ENCODE measurements around the gene MDFI. TPM values are rescaled to one million over a fixed set of nuclear protein-coding genes. Genes with fewer than 3 reads are reported as not detected.

Gene MDFI
- total and polyA plus RNA-seq, 4 donors: 40.6 to 155 (median 151) TPM

DNA sequence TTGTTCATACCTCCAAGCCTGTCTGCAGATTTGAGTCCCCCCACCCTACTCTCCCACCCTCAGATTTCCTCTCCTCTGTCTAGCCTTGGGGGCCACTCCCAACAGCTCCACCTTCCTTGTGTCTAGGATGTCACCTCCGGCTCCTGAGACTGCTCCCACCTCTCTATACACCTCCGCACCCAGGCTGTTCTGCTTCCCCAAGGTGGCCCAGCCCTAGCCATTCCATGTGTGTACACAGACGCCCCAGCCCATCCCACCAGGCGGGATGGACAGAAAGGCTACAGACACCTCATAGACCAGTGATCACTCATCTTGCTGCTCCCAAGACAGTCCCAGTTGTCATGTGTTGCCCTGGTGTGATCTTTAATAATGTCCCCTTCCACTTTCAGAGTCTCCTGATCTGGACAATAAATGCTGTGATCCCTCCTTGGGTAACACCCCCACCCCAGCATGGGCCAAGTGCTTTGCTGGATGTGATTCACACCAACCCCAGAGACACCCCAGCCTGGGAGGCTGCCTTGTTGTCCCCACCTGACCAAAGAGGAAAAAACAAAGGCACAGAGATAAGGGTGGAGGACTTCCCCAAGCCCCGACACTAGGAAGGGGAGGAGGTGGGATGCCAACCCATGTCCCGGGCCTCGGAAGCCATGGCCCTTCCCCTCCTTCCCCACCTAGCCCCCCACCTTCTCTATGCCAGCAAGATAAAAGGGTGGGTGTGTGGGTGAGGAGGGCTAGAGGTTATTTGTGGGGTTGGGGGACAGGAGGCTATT is 36.1 kb downstream of the MDFI start:
- H3K9me3 ChIP-seq (ENCODE audit: control insufficient read depth, insufficient read depth, low read length): no peaks in the 10 kb centered on the region
- H3K36me3 ChIP-seq (ENCODE audit: control insufficient read depth, insufficient read depth, low read length): no peaks in the 10 kb centered on the region
- H3K27ac ChIP-seq (ENCODE audit: low read depth, low read length): no peak overlapping the region
- peaks cover 2% of the 10 kb centered on the region for H3K27me3 ChIP-seq (ENCODE audit: control insufficient read depth, insufficient read depth, low read length)
- WGBS (ENCODE audit: insufficient coverage): 84% methylated on average over 4 of the region's 7 CpGs
- H3K4me3 ChIP-seq (ENCODE audit: low read depth, low read length): no peak overlapping the region
- no peak for DNase-seq (ENCODE audit: low read depth in 4 of 6, low spot score in 6 of 6)
- peaks cover 24% of the 10 kb centered on the region for H3K4me1 ChIP-seq (ENCODE audit: control insufficient read depth, insufficient read depth, low read length)

DNA sequence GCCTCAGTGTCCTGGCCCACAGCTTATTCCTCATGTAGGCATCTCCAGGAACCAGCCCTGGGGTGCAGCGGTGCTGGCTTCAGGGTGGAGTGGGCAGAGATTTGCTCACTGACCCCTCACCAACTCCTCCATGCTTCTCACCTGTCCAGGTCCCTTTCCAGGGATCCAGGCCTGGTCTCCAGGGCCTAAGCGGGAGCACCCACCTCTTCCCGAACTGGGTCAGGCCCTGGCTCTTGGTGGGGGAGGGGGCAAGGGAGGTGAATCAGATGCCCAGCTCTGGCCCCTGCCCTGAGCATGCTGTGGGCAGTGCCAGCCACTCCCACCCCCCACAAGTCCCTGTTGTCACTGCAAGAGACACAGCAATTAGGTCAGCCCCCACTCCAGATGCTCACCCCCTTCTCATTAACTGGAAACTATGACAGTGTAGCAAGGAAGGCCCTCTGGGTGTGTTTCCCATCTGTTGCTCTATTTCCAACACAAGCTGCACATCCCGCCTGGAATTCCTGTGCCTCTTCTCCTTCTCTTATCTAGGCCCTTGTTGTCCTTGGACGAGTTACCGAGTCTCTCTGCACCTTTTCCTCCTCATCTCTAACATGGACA is 37.0 kb downstream of the MDFI start:
- DNase-seq (ENCODE audit: low read depth in 4 of 6, low spot score in 6 of 6): peak in 2 of 6 donors; percentile 48 to 84
- no peak overlapping the region for H3K27ac ChIP-seq (ENCODE audit: low read depth, low read length)

DNA sequence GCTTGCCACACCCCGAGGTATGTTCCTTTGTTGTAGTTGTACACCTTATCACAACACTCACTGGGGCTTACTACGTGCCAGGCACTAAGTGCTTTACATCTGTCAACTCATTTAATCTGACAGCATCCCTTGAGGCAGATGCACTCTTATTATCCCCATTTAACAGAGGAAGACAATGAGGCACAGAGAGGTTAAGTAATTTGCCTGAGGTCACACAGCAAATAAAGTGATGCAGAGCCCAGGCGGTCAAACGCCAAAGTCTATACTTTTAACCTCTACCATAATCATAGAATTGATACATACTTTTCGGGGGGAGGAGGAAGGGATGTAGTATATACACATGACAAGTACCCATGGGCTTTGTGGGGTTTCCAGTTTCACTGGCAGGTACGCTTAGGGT is 37.7 kb downstream of the MDFI start:
- Histone ChIP-seq H3K27me3 (ENCODE audit: control insufficient read depth, insufficient read depth, low read length) (peaks cover 2% of the 10 kb centered on the region), H3K4me3 (ENCODE audit: low read depth, low read length) (no peak overlapping the region), H3K36me3 (ENCODE audit: control insufficient read depth, insufficient read depth, low read length) (no peaks in the 10 kb centered on the region), H3K9me3 (ENCODE audit: control insufficient read depth, insufficient read depth, low read length) (no peaks in the 10 kb centered on the region), H3K27ac (ENCODE audit: low read depth, low read length) (no peak overlapping the region), H3K4me1 (ENCODE audit: control insufficient read depth, insufficient read depth, low read length) (peaks cover 24% of the 10 kb centered on the region)
- DNase-seq (ENCODE audit: low read depth in 4 of 6, low spot score in 6 of 6): no peak
- 90% methylated on average over 2 of the region's 6 CpGs for WGBS (ENCODE audit: insufficient coverage)

More for the DNA sequence above, 37.0 kb downstream of the MDFI start:
- peaks cover 24% of the 10 kb centered on the region for H3K4me1 ChIP-seq (ENCODE audit: control insufficient read depth, insufficient read depth, low read length)
- 75% methylated on average over 4 of the region's 6 CpGs for WGBS (ENCODE audit: insufficient coverage)
- no peaks in the 10 kb centered on the region for H3K9me3 ChIP-seq (ENCODE audit: control insufficient read depth, insufficient read depth, low read length)
- no peak overlapping the region for H3K4me3 ChIP-seq (ENCODE audit: low read depth, low read length)
- H3K36me3 ChIP-seq (ENCODE audit: control insufficient read depth, insufficient read depth, low read length): no peaks in the 10 kb centered on the region
- peaks cover 2% of the 10 kb centered on the region for H3K27me3 ChIP-seq (ENCODE audit: control insufficient read depth, insufficient read depth, low read length)

DNA sequence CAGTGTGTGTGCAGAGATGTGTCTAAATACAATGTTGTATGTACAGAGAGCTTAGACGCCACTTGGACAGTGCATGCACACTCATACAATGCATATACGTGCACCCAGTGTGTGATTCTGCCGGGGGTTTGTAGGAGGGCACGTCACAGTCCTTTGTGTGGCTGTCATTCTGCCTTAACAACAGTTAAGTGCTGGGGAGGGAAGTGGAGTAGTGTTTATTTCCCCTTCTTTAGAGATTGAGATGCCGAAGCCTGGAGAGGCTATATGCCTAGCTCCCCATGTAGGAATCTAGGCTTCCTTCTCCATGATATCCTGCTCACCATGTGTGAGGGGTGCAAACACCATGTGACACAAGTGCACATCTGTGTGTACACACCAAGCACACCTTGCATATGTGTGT is 38.2 kb downstream of the MDFI start:
- Histone ChIP-seq H3K36me3 (ENCODE audit: control insufficient read depth, insufficient read depth, low read length) (no peaks in the 10 kb centered on the region), H3K4me3 (ENCODE audit: low read depth, low read length) (no peak overlapping the region), H3K9me3 (ENCODE audit: control insufficient read depth, insufficient read depth, low read length) (no peaks in the 10 kb centered on the region), H3K27ac (ENCODE audit: low read depth, low read length) (no peak overlapping the region), H3K4me1 (ENCODE audit: control insufficient read depth, insufficient read depth, low read length) (peaks cover 21% of the 10 kb centered on the region), H3K27me3 (ENCODE audit: control insufficient read depth, insufficient read depth, low read length) (peaks cover 2% of the 10 kb centered on the region)
- 67% methylated on average over 4 of the region's 5 CpGs for WGBS (ENCODE audit: insufficient coverage)
- no peak for DNase-seq (ENCODE audit: low read depth in 4 of 6, low spot score in 6 of 6)

DNA sequence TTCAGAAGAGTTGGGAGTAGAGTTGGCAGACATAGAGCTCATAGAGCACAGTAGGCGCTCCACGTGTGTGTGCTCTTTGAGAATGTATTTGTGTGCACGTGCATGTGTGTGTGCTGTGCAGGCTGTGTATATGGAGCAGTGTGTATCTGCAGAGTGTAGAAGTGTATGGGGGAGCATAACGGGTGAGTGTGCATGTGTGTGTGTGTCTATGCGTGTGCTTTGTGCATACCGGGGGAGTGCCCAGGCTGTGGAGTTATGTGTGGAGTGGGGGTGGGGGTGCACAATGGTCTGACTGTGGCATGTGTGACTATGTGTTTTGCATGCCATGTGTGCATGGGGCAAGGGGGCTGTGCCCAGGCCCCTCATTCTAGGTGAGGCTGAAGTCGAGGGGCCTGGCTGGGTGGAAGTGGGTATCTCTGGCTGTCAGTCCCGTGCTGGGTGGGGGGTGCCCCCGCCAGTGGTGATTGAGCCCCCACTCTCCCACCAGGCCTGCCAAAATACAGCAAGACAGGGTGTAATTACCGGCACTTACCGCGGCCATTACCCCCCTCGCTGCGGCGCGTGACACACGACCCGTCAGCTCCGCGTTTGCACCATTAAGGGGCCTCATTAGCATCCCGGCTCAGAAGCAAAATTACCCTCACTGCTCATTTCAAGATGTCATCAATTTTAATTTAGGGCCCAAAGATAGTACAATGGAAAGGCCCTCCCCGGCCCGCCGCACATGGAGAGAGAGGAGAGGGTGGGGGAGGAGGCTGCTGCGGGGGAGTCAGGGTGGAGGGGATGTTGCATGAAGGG is 39.1 kb downstream of the MDFI start:
- H3K36me3 ChIP-seq (ENCODE audit: control insufficient read depth, insufficient read depth, low read length): no peaks in the 10 kb centered on the region
- DNase-seq (ENCODE audit: low read depth in 4 of 6, low spot score in 6 of 6): peak in 2 of 6 donors; percentile 45 to 92
- WGBS (ENCODE audit: insufficient coverage): 28% methylated on average over 21 of the region's 25 CpGs
- no peak overlapping the region for H3K27ac ChIP-seq (ENCODE audit: low read depth, low read length)
- no peaks in the 10 kb centered on the region for H3K27me3 ChIP-seq (ENCODE audit: control insufficient read depth, insufficient read depth, low read length)
- no peaks in the 10 kb centered on the region for H3K9me3 ChIP-seq (ENCODE audit: control insufficient read depth, insufficient read depth, low read length)
- H3K4me1 ChIP-seq (ENCODE audit: control insufficient read depth, insufficient read depth, low read length): peaks cover 22% of the 10 kb centered on the region
- no peak overlapping the region for H3K4me3 ChIP-seq (ENCODE audit: low read depth, low read length)

DNA sequence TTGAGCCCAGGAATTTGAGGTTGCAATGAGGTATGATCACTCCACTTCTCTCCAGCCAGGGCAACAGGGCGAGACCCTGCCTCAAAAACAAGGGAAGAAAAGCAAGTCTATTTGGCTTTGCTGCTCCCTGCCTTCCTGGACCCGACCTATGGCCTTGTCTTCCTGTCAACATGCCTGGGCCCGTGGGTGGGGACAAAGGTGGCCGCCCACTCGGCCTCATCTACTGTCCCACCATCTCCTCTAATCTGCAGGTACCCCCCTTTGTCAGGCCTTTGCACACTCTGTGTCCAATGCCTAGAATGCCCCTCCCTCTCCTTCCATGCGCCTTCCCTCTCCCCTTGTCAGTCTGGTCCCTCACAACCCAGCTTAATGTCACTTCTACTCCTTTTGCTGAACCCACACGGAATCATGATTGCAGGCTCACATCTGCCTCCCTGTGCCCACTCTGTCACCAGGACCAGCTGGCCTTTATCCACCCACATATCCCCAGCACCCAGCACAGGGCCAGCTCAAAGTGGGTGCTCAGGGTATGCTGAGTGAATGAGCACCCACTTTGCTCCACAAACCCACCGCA is 40.3 kb downstream of the MDFI start:
- H3K27me3 ChIP-seq (ENCODE audit: control insufficient read depth, insufficient read depth, low read length): no peaks in the 10 kb centered on the region
- no peak overlapping the region for H3K27ac ChIP-seq (ENCODE audit: low read depth, low read length)
- 84% methylated on average over 7 of the region's 8 CpGs for WGBS (ENCODE audit: insufficient coverage)
- DNase-seq (ENCODE audit: low read depth in 4 of 6, low spot score in 6 of 6): no peak
- H3K36me3 ChIP-seq (ENCODE audit: control insufficient read depth, insufficient read depth, low read length): no peaks in the 10 kb centered on the region
- no peak overlapping the region for H3K4me3 ChIP-seq (ENCODE audit: low read depth, low read length)
- peaks cover 29% of the 10 kb centered on the region for H3K4me1 ChIP-seq (ENCODE audit: control insufficient read depth, insufficient read depth, low read length)
- no peaks in the 10 kb centered on the region for H3K9me3 ChIP-seq (ENCODE audit: control insufficient read depth, insufficient read depth, low read length)

DNA sequence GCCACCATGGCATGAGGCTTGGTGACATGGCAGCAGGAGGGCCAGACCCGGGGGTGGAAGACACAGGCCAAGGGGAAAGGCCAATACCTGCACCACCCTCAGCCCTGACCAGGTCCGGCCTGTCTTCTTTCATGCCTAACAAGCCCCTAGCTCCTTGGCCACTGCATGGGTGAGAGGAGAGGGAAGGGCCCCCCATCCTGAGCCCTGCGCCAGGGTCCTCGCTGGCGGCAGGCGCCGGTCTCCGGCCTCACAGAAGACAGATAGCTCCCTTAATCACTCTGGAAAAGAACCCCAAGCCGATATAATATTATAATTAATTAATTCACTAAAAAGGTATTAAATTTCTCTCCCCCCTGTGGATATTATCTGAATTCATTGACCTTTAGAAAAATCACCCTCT is 41.4 kb downstream of the MDFI start:
- H3K27me3 ChIP-seq (ENCODE audit: control insufficient read depth, insufficient read depth, low read length): no peaks in the 10 kb centered on the region
- no peak for DNase-seq (ENCODE audit: low read depth in 4 of 6, low spot score in 6 of 6)
- no peaks in the 10 kb centered on the region for H3K9me3 ChIP-seq (ENCODE audit: control insufficient read depth, insufficient read depth, low read length)
- H3K36me3 ChIP-seq (ENCODE audit: control insufficient read depth, insufficient read depth, low read length): peaks cover 9% of the 10 kb centered on the region
- no peak overlapping the region for H3K27ac ChIP-seq (ENCODE audit: low read depth, low read length)
- WGBS (ENCODE audit: insufficient coverage): no CpG with 5 or more reads among the region's 9 CpGs
- peaks cover 35% of the 10 kb centered on the region for H3K4me1 ChIP-seq (ENCODE audit: control insufficient read depth, insufficient read depth, low read length)
- no peak overlapping the region for H3K4me3 ChIP-seq (ENCODE audit: low read depth, low read length)

DNA sequence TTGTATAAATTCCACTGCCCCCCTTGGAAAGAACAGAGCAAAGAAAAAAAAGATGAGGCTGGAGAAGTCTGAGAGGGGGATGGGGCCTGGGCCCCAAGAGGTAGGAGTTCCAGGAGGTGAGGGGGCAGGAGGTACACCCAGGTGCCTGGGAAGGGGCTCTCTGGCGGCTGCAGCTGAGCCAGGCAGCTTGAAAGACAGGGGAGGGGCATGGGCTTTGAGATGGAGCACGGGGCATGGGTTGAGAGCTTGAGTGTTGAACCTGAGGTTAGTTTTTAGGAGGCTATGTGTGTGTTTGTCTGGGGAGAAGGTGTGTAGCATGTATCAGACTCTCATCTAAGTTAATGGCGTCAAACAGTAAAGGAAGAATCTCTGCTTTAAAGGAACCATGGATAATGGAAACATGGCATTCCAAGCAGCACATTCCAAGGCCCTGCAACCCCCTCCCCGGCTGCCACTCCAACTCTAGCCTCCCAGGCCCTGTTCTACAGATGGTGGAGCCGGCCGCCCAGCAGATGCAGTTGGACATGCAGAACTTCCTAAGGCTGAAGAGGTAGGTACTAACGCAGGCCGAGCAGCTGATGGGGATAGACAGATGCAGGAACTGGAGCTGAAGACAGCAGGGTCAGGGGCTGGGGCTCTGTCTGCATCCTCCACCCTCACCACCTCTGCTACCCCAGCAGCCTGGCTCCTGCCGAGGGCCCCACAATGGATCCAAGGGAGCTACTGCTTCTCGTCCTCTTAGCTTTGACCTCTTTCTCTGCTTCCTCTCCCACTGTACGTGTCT is 42.1 kb downstream of the MDFI start:
- no peak overlapping the region for H3K4me3 ChIP-seq (ENCODE audit: low read depth, low read length)
- peaks cover 31% of the 10 kb centered on the region for H3K4me1 ChIP-seq (ENCODE audit: control insufficient read depth, insufficient read depth, low read length)
- no peaks in the 10 kb centered on the region for H3K27me3 ChIP-seq (ENCODE audit: control insufficient read depth, insufficient read depth, low read length)
- H3K27ac ChIP-seq (ENCODE audit: low read depth, low read length): no peak overlapping the region
- WGBS (ENCODE audit: insufficient coverage): 67% methylated on average over 8 of the region's 11 CpGs
- H3K9me3 ChIP-seq (ENCODE audit: control insufficient read depth, insufficient read depth, low read length): no peaks in the 10 kb centered on the region
- peaks cover 12% of the 10 kb centered on the region for H3K36me3 ChIP-seq (ENCODE audit: control insufficient read depth, insufficient read depth, low read length)
- no peak for DNase-seq (ENCODE audit: low read depth in 4 of 6, low spot score in 6 of 6)

DNA sequence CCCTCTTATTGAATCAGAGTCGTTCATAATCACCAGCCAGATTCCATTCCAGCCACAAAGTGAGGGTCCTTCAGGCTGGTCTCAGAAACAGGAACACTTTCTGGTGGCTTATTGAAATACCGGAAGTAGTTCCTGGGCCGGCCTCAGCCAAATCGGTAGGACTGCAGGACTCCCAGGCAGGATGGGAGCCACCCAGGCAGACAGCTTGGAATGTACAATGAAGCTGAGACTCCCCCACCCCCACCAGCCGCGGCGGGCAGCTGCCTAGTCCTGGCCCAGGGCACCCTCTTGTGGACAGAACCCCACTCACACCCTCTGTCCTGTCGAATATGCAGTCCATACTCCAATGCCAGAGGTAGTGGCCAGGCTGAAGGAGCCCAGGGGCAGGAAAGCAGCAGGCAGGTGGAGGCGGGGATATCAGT is 43.8 kb downstream of the MDFI start:
- no peak overlapping the region for H3K4me3 ChIP-seq (ENCODE audit: low read depth, low read length)
- H3K9me3 ChIP-seq (ENCODE audit: control insufficient read depth, insufficient read depth, low read length): no peaks in the 10 kb centered on the region
- 9% methylated on average over 4 of the region's 9 CpGs for WGBS (ENCODE audit: insufficient coverage)
- peak; percentile 63 to 94 (median 74) for DNase-seq (ENCODE audit: low read depth in 4 of 6, low spot score in 6 of 6)
- no peaks in the 10 kb centered on the region for H3K27me3 ChIP-seq (ENCODE audit: control insufficient read depth, insufficient read depth, low read length)
- peaks cover 16% of the 10 kb centered on the region for H3K36me3 ChIP-seq (ENCODE audit: control insufficient read depth, insufficient read depth, low read length)
- H3K27ac ChIP-seq (ENCODE audit: low read depth, low read length): no peak overlapping the region
- peaks cover 31% of the 10 kb centered on the region for H3K4me1 ChIP-seq (ENCODE audit: control insufficient read depth, insufficient read depth, low read length)
